HG02610 (cell line): ENCODE data around the gene NPM3.

Experiments
- ATAC-seq: cut with Tn5 transposase; IDR thresholded peaks from one replicate; pipeline ENCODE4 v1.9.1; 2021; ENCODE audit warnings: mild to moderate bottlenecking, moderate library complexity; ENCODE audit not compliant: unreplicated experiment

NPM3 gene

GRCh38 chr10:101760510-101760909, 22.7 kb downstream of the NPM3 start:
- ATAC-seq = no peak

- no peak for ATAC-seq
These were observed 23.7 kb downstream of the NPM3 start for GRCh38 chr10:101759309-101760247.

GRCh38 chr10:101758858-101759257, 24.4 kb downstream of the NPM3 start:
- no peak for ATAC-seq

GRCh38 chr10:101752241-101752640, 31.0 kb downstream of the NPM3 start:
- ATAC-seq = no peak

DNA sequence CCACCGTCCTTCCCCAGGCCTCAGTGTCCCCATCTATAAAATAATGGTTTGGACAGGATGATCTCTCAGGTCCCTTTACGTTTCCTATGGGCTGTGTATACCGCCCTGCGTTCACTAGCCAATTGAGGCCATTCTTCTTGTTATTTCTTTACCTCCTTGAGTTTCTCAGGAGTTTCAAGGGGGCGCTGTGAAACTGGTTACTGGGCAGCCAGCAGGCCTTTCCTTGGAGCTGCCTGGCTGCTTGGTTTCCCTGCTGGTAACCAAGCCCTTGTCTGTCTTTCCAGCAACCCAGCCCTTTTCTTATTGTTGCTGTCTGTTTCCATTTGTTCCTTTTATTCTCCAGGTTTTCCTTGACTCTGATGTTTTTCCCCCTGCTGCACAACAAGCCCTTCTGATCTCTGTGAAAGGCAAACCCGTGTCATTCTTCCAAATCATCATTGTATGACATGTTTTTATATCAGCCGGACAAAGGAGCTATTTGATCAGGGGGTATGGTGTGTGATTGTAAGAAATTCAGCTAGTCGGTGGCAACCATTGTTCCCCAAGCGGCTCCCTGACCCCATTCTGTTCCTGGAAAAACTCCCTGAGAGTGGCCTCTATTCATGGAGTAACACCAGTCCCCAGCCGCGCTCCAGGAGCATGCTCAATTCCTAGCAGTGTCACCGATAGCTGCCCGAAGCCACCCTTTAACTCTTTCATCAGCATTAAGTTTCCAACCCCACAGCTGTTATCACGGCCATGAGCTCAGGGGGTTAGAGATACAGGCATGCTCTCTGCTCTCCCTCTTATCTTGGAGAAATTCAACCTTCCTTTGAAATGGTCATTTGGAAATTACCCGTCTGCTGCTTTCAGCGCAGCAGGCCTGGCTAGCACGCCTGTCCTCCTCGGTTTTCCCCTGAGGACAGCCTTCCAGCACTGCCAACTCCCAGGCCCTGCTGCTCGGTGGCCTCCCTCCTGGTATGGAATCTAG, 33.9 kb downstream of the NPM3 start:
- no peak for ATAC-seq

DNA sequence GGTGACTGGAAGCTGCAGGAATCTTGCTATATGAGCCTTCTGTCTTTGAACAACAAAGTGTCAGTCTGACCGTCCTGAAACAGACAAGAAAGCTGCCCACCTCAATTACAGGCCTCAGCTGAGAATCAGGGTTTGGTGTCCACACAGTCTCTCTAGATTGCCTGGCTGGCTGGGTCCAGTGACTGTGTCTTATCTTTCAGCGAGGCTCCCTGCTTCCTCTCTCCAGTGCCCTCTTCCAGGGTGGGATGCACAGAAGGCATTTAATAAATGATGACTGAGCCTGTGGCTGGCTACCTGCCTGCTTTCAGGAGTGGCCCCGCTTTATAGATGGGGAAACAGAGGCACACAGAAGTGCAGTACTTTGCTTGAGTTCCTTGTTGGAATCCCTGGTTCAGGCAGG, 34.8 kb downstream of the NPM3 start:
- no peak for ATAC-seq

DNA sequence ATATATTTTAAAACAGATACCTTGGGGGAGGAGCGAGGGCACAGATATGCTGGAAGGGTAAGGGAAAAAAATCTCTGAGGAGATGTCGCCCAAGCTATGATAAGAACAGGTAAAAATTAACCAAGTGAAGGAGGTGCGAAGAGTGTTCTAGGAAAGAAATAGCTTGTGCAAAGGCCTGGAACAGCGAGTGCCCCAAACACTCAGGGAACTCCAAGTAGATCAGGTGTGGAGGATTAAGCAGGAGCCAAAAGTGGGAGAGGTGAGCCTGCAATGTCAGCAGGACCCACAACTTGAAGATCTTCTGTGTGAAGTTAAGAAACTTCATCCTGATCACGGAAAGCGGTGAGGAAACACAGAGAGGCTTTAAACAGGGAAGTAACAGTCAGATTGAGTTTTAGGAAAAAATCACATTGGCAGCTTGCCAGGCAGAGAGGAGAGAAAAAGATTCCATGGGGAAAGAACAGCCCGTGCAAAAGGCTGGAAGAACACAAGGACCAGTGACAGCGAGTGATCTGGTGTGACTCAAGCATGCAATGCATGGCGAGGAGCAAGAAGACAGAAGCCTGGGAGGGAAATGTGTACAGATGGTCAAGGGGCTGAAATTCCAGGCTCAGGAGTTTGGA, 38.1 kb downstream of the NPM3 start:
- no peak for ATAC-seq

GRCh38 chr10:101744267-101744666, 39.0 kb downstream of the NPM3 start:
- ATAC-seq = no peak

DNA sequence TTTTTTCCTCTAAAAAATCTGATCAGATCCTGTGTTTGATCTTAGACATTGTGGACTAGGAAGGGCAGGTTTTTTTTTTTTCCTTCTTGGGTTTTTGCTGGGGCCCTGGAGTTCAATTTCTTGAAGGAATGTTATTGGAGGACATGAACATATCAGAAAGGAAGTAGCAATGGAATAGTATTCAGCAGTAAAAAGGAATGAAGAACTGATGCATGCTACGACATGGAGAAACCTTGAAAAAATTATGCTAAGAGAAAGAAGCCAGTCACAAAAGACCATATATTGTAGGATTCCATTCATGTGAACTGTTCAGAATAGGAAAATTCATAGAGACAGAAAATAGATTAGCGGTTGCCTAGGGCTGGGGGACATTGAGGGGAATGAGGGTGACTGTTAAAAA, 41.3 kb downstream of the NPM3 start:
- no peak for ATAC-seq

DNA sequence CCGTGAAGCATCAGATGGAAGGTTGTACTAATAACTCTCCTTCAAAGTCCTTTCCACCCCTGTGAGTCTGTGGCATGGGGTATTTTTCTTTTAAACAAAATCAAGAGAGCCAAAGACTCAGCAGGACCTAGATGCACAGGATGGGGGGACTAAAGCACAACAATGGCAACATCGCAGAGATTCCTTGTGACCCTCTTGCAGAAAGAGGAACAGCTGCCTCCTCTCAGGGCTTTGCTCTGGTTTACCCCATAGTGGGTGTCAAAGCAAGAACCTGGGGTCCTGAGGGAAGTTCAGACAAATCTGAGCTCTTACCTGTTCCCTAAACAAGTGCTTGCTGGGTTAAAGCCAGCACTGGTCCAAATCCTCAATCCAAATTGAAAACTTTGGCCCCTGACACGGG, 46.6 kb downstream of the NPM3 start:
- ATAC-seq = no peak

DNA sequence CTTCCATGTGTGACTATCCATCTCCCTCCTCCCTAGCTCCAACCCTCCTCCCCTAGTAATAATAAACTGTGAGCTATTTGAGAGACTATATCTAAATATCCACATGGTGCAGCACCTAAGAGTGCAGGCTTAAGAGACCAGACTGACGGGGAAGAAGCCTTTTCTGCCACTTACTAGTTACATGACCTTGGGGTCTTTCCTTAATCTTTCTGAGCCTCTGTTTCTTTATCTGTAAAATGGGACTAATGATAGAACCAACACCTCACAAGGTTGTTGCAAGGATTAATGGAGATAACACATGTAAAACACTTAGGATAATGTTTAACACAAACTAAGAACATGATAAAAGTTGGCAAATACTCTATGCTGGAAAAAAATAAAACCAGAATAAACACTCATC, 51.1 kb downstream of the NPM3 start:
- ATAC-seq = no peak
